DMS53 (cell line): Measurements from ENCODE around the gene GPD1L.
"Not testable (repeated sequence)": the region's sequence is repeated elsewhere in the genome, so short reads cannot be mapped to it uniquely, and the experiment has no call there.

Source experiments
- DNase-seq: peaks from one replicate; lab custom pipeline; 2025; lab: John Stamatoyannopoulos, UW

GPD1L gene

GRCh38 chr3:32181365-32181764 is 74.9 kb downstream of the GPD1L start:
- peak; percentile 28 for DNase-seq

GRCh38 chr3:32181796-32182195 is 75.4 kb downstream of the GPD1L start:
- peak; percentile 35 for DNase-seq

GRCh38 chr3:32184187-32184730 is 77.8 kb downstream of the GPD1L start:
- no peak for DNase-seq

- peak; percentile 64 for DNase-seq
Measured at GRCh38 chr3:32186097-32186496, 79.7 kb downstream of the GPD1L start.

GRCh38 chr3:32186876-32187275 is 80.5 kb downstream of the GPD1L start:
- peak; percentile 45 for DNase-seq

- DNase-seq, result no peak
Measured at GRCh38 chr3:32189693-32190092, 83.3 kb downstream of the GPD1L start.

- not testable (repeated sequence) for DNase-seq
Measured at GRCh38 chr3:32190556-32190955, 84.1 kb downstream of the GPD1L start.

- no peak for DNase-seq
Measured at GRCh38 chr3:32193101-32193500, 86.7 kb downstream of the GPD1L start.

GRCh38 chr3:32194653-32195052 is 88.2 kb downstream of the GPD1L start:
- no peak for DNase-seq

- DNase-seq, result peak; percentile 74
Measured at GRCh38 chr3:32195995-32196540, 89.6 kb downstream of the GPD1L start.

- DNase-seq, result no peak
Measured at GRCh38 chr3:32197991-32198390, 91.6 kb downstream of the GPD1L start.

GRCh38 chr3:32198714-32199113 is 92.3 kb downstream of the GPD1L start:
- DNase-seq, result no peak

GRCh38 chr3:32200490-32200889 is 94.1 kb downstream of the GPD1L start:
- no peak for DNase-seq

- DNase-seq, result no peak
Measured at GRCh38 chr3:32200992-32201758, 94.8 kb downstream of the GPD1L start.

- no peak for DNase-seq
Measured at GRCh38 chr3:32202496-32202895, 96.1 kb downstream of the GPD1L start.

- DNase-seq, result peak; percentile 15
Measured at GRCh38 chr3:32203854-32204253, 97.4 kb downstream of the GPD1L start.

GRCh38 chr3:32208447-32208846 is 102.0 kb downstream of the GPD1L start:
- no peak for DNase-seq

GRCh38 chr3:32215185-32215584 is 108.8 kb downstream of the GPD1L start:
- DNase-seq, result peak; percentile 5

GRCh38 chr3:32216172-32216783 is 109.9 kb downstream of the GPD1L start:
- DNase-seq, result peak; percentile 91

GRCh38 chr3:32217339-32217738 is 110.9 kb downstream of the GPD1L start:
- DNase-seq, result peak; percentile 1
